Panc1 (cell line): ENCODE data around the gene ALDH5A1. TPM values are rescaled to one million over a fixed set of nuclear protein-coding genes. Genes with fewer than 3 reads are reported as not detected.

ENCODE experiments used
- ATAC-seq: fragments of 200-7000 bp; cut with Tn5 transposase; 2 replicates; pipeline ENCODE4 v1.9.1; 2020; ENCODE audit warnings: mild to moderate bottlenecking, moderate library complexity
- BruUV-seq: library from RNA; stranded (reverse); fragments of 400-500 nt; replicated peaks from 2 replicates; lab custom pipeline; 2021; lab: Mats Ljungman, UMichigan
- CTCF ChIA-PET: fragments of 300-600 bp; sonication (Branson Sonifier 250); formaldehyde crosslinking; loops from one replicate; lab custom pipeline; 2022; ENCODE audit warnings: antibody characterized with exemption; lab: Charles Lee
- POLR2A ChIA-PET: fragments of 300-600 bp; sonication (Branson Sonifier 250); formaldehyde crosslinking; loops from one replicate; lab custom pipeline; 2022; ENCODE audit warnings: antibody characterized with exemption; lab: Charles Lee
- DNase-seq: peaks from one replicate; pipeline ENCODE4 v3.0.0-alpha.2; 2010; ENCODE audit warnings: low read depth, low spot score
- H3K27ac ChIP-seq: 2 replicates; pipeline ENCODE4 v1.5.1; 2011; ENCODE audit warnings: mild to moderate bottlenecking, low read length, inconsistent platforms
- H3K27me3 ChIP-seq: fragments of 200-500 bp; sonication (Bioruptor generic); 2 replicates; pipeline ENCODE4 v1.6.0; 2014; ENCODE audit warnings: low read length, inconsistent platforms; ENCODE audit not compliant: control insufficient read depth, insufficient read depth
- H3K36me3 ChIP-seq: fragments of 200-500 bp; sonication (Bioruptor generic); 2 replicates; pipeline ENCODE4 v1.5.1; 2014; ENCODE audit warnings: inconsistent platforms, mild to moderate bottlenecking, low read length, moderate library complexity; ENCODE audit not compliant: control insufficient read depth, insufficient read depth
- H3K4me1 ChIP-seq: 2 replicates; pipeline ENCODE4 v1.5.1; 2011; ENCODE audit warnings: inconsistent platforms, mild to moderate bottlenecking, low read length, moderate library complexity; ENCODE audit not compliant: control insufficient read depth, insufficient read depth
- H3K4me3 ChIP-seq, 2 experiments: 2 replicates each; pipeline ENCODE4 v1.5.1; 2011 to 2012; ENCODE audit warnings: low read depth in 2 of 2, low read length in 2 of 2, mild to moderate bottlenecking in 2 of 2, inconsistent platforms in 1 of 2, moderate library complexity in 1 of 2
- H3K9me3 ChIP-seq: fragments of 200-500 bp; sonication (Bioruptor generic); 2 replicates; pipeline ENCODE4 v1.5.1; 2014; ENCODE audit warnings: low read depth, mild to moderate bottlenecking, inconsistent platforms, low read length, moderate library complexity; ENCODE audit not compliant: control insufficient read depth, insufficient read depth
- POLR2AphosphoS5 ChIP-seq: IDR thresholded peaks from 2 replicates; pipeline ENCODE4 v1.6.1; 2012; ENCODE audit warnings: mild to moderate bottlenecking, low read depth, low read length, moderate library complexity
- SIN3A ChIP-seq: IDR thresholded peaks from 2 replicates; pipeline ENCODE4 v1.6.1; 2012; ENCODE audit warnings: low read depth, mild to moderate bottlenecking, low read length, moderate library complexity, borderline replicate concordance; ENCODE audit not compliant: insufficient read depth
- TCF7L2 ChIP-seq: IDR thresholded peaks from 2 replicates; pipeline ENCODE4 v1.6.1; 2011; ENCODE audit warnings: mild to moderate bottlenecking, low read depth, low read length, inconsistent platforms
- in situ Hi-C: cut with HindIII; loops from 2 replicates; pipeline ENCODE4 v1.10.0; 2016; ENCODE audit warnings: low sequenced_read_pairs, low pct_unique_long_range_greater_than_20kb
- intact Hi-C: fragments of 100-400 bp; cut with micrococcal nuclease; formaldehyde crosslinking; loops from one replicate; pipeline ENCODE4 v1.10.0; 2022; ENCODE audit not compliant: unreplicated experiment
- total RNA-seq: library from RNA; stranded (reverse); gene quantifications from one replicate; pipeline ENCODE4 v1.2.1, GENCODE V29; 2021; ENCODE audit not compliant: unreplicated experiment
- TF ChIP-seq, protein P1 (sequence below): fragments of 450-650 bp; IDR thresholded peaks from 2 replicates; pipeline ENCODE4 v1.5.1; 2017; ENCODE audit warnings: mild to moderate bottlenecking
- TF ChIP-seq, protein P2 (sequence below), 2 experiments: IDR thresholded peaks; 2 replicates each; pipeline ENCODE4 v1.6.1; 2011 to 2012; ENCODE audit warnings: low read depth in 2 of 2, control low read depth in 1 of 2, low read length in 1 of 2, mild to moderate bottlenecking in 1 of 2, moderate library complexity in 1 of 2; ENCODE audit not compliant: insufficient read depth in 1 of 2

Gene ALDH5A1
- total RNA-seq, 1 experiment from 2014 or later = 4.2 TPM

DNA sequence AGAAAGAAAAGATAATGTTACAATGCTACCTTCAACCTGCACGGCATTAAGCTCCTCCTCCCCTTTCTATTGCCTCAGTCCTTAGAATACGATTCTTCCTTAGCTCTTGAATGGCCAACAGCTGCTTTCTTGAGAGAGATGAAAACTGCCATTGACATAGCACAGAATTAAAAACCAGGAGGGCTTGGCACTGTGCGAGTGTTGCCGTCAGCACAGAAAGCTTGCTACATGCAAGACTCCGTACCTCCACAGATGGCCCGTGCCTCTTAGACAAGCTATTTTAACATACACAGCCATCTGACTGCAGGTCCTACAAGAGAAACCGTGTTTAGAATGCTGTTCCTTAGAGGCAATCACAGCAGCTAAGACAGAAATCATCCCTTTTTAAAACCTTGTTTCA, 51.7 kb downstream of the ALDH5A1 start:
- DNase-seq = no peak
- CTCF ChIA-PET = interaction anchor here (0.6 kb wide), 1 partner anchor 746 kb away, joined by 4 read pairs; no protein-coding TSS in a partner anchor
- no peak overlapping the region for H3K27ac ChIP-seq
- POLR2A ChIA-PET = interaction anchor here (0.6 kb wide), 1 partner anchor 412 kb away, joined by 4 read pairs; no protein-coding TSS in a partner anchor
- no peaks in the 10 kb centered on the region for H3K27me3 ChIP-seq
- in situ Hi-C loops (no loop called here), intact Hi-C loops (no loop called here)
- H3K9me3 ChIP-seq = no peaks in the 10 kb centered on the region
- no peaks in the 10 kb centered on the region for H3K4me1 ChIP-seq
- no peak for TF ChIP-seq POLR2AphosphoS5
- no peak for TF ChIP-seq TCF7L2
- no peak for TF ChIP-seq SIN3A
- TF ChIP-seq, protein P1, sequence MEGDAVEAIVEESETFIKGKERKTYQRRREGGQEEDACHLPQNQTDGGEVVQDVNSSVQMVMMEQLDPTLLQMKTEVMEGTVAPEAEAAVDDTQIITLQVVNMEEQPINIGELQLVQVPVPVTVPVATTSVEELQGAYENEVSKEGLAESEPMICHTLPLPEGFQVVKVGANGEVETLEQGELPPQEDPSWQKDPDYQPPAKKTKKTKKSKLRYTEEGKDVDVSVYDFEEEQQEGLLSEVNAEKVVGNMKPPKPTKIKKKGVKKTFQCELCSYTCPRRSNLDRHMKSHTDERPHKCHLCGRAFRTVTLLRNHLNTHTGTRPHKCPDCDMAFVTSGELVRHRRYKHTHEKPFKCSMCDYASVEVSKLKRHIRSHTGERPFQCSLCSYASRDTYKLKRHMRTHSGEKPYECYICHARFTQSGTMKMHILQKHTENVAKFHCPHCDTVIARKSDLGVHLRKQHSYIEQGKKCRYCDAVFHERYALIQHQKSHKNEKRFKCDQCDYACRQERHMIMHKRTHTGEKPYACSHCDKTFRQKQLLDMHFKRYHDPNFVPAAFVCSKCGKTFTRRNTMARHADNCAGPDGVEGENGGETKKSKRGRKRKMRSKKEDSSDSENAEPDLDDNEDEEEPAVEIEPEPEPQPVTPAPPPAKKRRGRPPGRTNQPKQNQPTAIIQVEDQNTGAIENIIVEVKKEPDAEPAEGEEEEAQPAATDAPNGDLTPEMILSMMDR = no peak
- TF ChIP-seq, protein P2, sequence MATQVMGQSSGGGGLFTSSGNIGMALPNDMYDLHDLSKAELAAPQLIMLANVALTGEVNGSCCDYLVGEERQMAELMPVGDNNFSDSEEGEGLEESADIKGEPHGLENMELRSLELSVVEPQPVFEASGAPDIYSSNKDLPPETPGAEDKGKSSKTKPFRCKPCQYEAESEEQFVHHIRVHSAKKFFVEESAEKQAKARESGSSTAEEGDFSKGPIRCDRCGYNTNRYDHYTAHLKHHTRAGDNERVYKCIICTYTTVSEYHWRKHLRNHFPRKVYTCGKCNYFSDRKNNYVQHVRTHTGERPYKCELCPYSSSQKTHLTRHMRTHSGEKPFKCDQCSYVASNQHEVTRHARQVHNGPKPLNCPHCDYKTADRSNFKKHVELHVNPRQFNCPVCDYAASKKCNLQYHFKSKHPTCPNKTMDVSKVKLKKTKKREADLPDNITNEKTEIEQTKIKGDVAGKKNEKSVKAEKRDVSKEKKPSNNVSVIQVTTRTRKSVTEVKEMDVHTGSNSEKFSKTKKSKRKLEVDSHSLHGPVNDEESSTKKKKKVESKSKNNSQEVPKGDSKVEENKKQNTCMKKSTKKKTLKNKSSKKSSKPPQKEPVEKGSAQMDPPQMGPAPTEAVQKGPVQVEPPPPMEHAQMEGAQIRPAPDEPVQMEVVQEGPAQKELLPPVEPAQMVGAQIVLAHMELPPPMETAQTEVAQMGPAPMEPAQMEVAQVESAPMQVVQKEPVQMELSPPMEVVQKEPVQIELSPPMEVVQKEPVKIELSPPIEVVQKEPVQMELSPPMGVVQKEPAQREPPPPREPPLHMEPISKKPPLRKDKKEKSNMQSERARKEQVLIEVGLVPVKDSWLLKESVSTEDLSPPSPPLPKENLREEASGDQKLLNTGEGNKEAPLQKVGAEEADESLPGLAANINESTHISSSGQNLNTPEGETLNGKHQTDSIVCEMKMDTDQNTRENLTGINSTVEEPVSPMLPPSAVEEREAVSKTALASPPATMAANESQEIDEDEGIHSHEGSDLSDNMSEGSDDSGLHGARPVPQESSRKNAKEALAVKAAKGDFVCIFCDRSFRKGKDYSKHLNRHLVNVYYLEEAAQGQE (IDR thresholded peaks at IDR 0.05; ENCODE audit: insufficient read depth in 1 of 2, low read depth in 2 of 2, low read length in 1 of 2) = no peak
- no TSS peak for BruUV-seq
- no peak overlapping the region for H3K4me3 ChIP-seq
- ATAC-seq = no peak
- H3K36me3 ChIP-seq = no peaks in the 10 kb centered on the region

DNA sequence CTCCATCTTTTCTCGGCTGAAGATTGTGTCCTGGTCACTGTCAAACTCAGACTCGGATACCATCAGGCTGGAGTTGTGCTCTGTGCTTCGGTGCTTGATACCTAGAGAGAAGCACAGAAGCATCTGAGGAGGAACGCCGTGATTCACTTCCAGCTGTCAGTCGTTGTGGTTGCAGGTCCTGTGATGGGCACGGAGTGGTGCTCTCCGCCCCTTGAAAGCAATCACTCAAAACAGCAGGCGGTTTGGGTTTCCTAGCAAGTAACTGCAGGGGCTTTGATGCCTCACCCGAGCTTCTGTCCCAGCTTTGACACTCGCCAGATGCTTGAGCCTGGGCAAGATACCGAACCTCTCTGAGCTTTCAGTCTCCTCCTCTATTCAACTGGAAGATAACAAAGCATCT, 52.5 kb downstream of the ALDH5A1 start:
- Histone ChIP-seq H3K4me1 (no peaks in the 10 kb centered on the region), H3K9me3 (no peaks in the 10 kb centered on the region), H3K27me3 (no peaks in the 10 kb centered on the region), H3K4me3 (no peak overlapping the region), H3K36me3 (no peaks in the 10 kb centered on the region), H3K27ac (no peak overlapping the region)
- intact Hi-C loops (no loop called here), in situ Hi-C loops (no loop called here)
- ChIA-PET CTCF (interaction anchor here (0.6 kb wide), 1 partner anchor 33 kb away, joined by 7 read pairs; no protein-coding TSS in a partner anchor), POLR2A (no interaction called here)
- TF ChIP-seq, protein P1 = no peak
- TF ChIP-seq TCF7L2 (no peak), SIN3A (no peak), POLR2AphosphoS5 (no peak)
- TF ChIP-seq, protein P2 (IDR thresholded peaks at IDR 0.05; ENCODE audit: insufficient read depth in 1 of 2, low read depth in 2 of 2, low read length in 1 of 2) = no peak
- BruUV-seq = no TSS peak
- DNase-seq (no peak), ATAC-seq (no peak)
